Erythroblast (primary cell): ENCODE data around the gene KCNIP4.

Experiments
- GATA1 ChIP-seq: IDR thresholded peaks from 2 replicates; pipeline ENCODE4 v1.6.1; 2011; ENCODE audit warnings: low read depth, mild to moderate bottlenecking, control low read depth, low read length, moderate library complexity
- POLR2A ChIP-seq: IDR thresholded peaks from 2 replicates; pipeline ENCODE4 v1.6.1; 2011; ENCODE audit warnings: mild to moderate bottlenecking, low read length

DNA sequence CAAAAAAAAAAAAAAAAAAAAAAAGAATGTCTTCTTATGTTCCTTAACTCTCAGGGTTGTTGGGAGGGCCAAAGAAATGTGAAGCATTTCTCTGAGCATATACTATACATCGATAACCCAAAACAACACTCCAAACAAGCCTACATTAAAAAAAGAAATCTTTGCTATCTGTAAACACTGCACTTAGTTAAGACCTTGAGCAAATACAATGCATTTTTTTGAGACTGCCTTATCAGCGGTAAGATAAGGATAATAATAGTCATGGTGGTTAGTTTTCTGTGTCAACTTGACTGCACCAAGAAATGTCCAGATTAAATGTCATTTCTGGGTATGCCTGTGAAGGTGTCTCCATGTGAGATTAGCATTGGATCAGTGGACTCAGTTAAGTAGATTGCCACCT is 706.4 kb downstream of the KCNIP4 start:
- TF ChIP-seq POLR2A (no peak), GATA1 (no peak)
